Immature natural killer cell (primary cell): ENCODE measurements around the gene UQCC5. TPM values are rescaled to one million over a fixed set of nuclear protein-coding genes. Genes with fewer than 3 reads are reported as not detected.
A peak's percentile ranks its signal among the peaks of the same experiment; 100 is the strongest.

Experiments
- DNase-seq, 3 donors: peaks; one replicate each; pipeline ENCODE4 v3.0.0; 2022; ENCODE audit warnings: mixed read lengths in 1 of 3
- H3K27ac Mint-ChIP-seq, 6 donors: one replicate each; pipeline ENCODE4 v1.8.0; 2020; ENCODE audit warnings: mixed read lengths in 6 of 6, mild to moderate bottlenecking in 5 of 6, inconsistent platforms in 4 of 6, moderate library complexity in 3 of 6
- H3K27me3 Mint-ChIP-seq, 3 donors: one replicate each; pipeline ENCODE4 v1.8.0; 2020 to 2021; ENCODE audit warnings: low read depth in 3 of 3, mild to moderate bottlenecking in 3 of 3, mixed read lengths in 3 of 3, moderate library complexity in 3 of 3, inconsistent platforms in 1 of 3
- H3K36me3 Mint-ChIP-seq, 3 donors: one replicate each; pipeline ENCODE4 v1.8.0; 2020; ENCODE audit warnings: mixed read lengths in 3 of 3, inconsistent platforms in 2 of 3, mild to moderate bottlenecking in 2 of 3
- H3K4me1 Mint-ChIP-seq, 2 donors: one replicate each; pipeline ENCODE4 v1.8.0; 2020; ENCODE audit warnings: inconsistent platforms in 2 of 2, mild to moderate bottlenecking in 2 of 2, mixed read lengths in 2 of 2, moderate library complexity in 1 of 2
- H3K4me3 Mint-ChIP-seq, 5 donors: one replicate each; pipeline ENCODE4 v1.8.0; 2020; ENCODE audit warnings: mild to moderate bottlenecking in 5 of 5, mixed read lengths in 5 of 5, inconsistent platforms in 3 of 5, moderate library complexity in 3 of 5
- H3K9me3 Mint-ChIP-seq, 6 donors: one replicate each; pipeline ENCODE4 v1.8.0; 2020; ENCODE audit warnings: mild to moderate bottlenecking in 6 of 6, mixed read lengths in 6 of 6, inconsistent platforms in 4 of 6, moderate library complexity in 3 of 6
- polyA plus RNA-seq, 3 donors: library from polyadenylated mRNA; unstranded; fragments of 300-500 nt; fragmentation: Illumina TruSeq; gene quantifications; one replicate each; pipeline ENCODE4 v1.2.3, GENCODE V29; 2021

UQCC5 gene
- polyA plus RNA-seq, 3 donors from 2014 or later = 11.7 to 27.2 (median 13.9) TPM

DNA sequence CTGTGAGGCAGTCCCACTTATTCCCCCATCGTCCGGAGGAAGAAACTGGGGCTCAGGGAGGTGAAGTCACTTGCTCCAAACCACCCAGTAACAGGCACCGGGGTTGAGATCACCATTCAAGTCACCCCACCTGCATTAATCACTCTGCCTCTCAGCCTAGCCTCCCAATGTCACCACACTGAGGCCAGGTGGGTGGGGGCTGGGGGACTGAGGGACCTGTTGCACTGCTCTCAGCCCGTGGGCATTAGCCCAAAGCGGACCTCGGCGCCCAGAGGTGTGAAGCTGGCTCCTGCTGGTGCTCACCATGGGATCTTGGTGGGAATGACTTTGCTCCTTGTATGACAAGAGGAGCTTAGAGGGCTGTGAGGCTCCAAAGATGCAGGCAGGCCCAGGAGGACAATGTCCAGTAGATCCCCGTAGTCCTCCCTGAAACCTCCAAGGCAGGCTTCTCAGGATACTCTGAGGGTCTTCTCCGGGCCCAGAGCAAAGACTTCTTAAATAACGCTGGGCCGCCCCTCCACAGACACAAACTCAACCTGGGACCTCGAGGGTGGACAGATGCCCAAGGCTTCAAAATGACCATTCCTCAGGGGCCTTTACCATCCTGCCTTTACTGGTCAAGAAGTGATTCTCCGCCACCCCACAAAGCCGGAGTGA is 4.4 kb upstream of the UQCC5 start:
- H3K27me3 Mint-ChIP-seq = peaks cover 5 to 12% (median 11%) of the 10 kb centered on the region in 3 donors
- peak overlapping the region in 1 of 6 donors; percentile 46 for H3K27ac Mint-ChIP-seq
- peaks cover 18 to 19% of the 10 kb centered on the region in 2 donors for H3K4me1 Mint-ChIP-seq
- no peaks in the 10 kb centered on the region for H3K9me3 Mint-ChIP-seq
- H3K4me3 Mint-ChIP-seq = peak overlapping the region in 4 of 5 donors; percentile 54 to 70 (median 64)
- no peak for DNase-seq
- H3K36me3 Mint-ChIP-seq = no peaks in the 10 kb centered on the region

DNA sequence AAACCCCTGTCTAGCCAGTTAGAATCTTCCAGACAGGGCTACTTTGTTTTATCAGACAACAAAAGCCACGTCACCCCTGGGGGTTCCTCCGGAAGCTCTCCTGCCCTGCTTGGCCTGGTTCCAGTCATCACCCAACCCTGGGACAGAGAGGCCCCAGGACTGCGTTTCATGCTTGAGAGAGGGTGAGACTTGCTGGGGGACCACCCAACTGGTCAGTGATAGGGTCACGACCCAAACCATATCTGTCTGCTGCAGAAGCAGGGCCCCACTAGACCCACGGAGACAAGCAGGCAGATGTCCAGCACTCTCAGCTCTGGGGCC is 3.9 kb upstream of the UQCC5 start:
- H3K9me3 Mint-ChIP-seq = no peaks in the 10 kb centered on the region
- H3K27me3 Mint-ChIP-seq = peaks cover 5 to 12% (median 11%) of the 10 kb centered on the region in 3 donors
- peaks cover 23 to 24% of the 10 kb centered on the region in 2 donors for H3K4me1 Mint-ChIP-seq
- peak overlapping the region; percentile 53 to 70 (median 60) for H3K4me3 Mint-ChIP-seq
- H3K36me3 Mint-ChIP-seq = no peaks in the 10 kb centered on the region
- DNase-seq = peak; percentile 12 to 26 (median 17)
- H3K27ac Mint-ChIP-seq = peak overlapping the region in 1 of 6 donors; percentile 46

DNA sequence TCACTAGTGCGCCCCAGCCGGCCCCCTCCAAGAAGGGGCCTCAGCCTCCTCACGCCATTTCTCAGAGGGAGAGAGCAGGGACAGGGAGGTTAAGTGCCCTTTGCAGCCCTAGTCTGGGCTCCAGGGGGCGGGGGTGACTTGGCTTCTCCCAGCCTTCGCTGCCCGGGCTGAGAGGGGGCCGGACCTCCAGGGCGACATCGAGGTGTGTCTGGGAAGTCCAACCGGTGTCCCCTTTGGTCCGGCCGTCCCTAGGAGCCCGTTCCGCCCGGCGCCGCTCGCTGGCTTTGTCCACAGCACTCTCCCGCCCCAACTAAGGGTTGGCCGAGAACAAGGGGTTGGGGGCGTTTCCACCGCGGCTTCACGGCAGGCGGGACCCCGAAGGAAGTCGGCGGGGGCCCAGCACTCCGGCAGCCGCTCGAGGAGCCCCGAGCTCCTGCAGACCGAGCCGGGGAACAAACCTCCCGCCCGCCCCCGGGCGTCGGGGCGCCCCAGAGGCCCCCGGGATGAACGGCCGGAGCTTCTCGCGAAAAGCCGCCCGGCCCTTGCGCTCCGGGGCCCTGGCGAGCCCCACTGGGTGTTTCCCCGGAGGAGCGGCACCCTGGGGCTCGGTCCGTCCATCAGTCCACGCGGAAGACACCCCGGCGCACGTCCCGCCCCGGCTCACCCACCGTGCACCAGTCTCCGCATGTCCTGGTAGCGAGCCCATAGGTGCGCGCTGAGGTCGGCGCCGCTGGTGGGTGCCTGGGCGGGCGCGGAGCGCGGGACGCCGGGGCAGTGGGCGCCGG is 3.4 kb upstream of the UQCC5 start:
- Mint-ChIP-seq H3K4me3 (peak overlapping the region; percentile 54 to 70 (median 65)), H3K4me1 (peaks cover 28 to 29% of the 10 kb centered on the region in 2 donors), H3K9me3 (no peaks in the 10 kb centered on the region), H3K27me3 (peaks cover 6 to 14% (median 12%) of the 10 kb centered on the region in 3 donors), H3K27ac (peak overlapping the region in 1 of 6 donors; percentile 46), H3K36me3 (no peaks in the 10 kb centered on the region)
- peak; percentile 26 to 41 (median 30) for DNase-seq

DNA sequence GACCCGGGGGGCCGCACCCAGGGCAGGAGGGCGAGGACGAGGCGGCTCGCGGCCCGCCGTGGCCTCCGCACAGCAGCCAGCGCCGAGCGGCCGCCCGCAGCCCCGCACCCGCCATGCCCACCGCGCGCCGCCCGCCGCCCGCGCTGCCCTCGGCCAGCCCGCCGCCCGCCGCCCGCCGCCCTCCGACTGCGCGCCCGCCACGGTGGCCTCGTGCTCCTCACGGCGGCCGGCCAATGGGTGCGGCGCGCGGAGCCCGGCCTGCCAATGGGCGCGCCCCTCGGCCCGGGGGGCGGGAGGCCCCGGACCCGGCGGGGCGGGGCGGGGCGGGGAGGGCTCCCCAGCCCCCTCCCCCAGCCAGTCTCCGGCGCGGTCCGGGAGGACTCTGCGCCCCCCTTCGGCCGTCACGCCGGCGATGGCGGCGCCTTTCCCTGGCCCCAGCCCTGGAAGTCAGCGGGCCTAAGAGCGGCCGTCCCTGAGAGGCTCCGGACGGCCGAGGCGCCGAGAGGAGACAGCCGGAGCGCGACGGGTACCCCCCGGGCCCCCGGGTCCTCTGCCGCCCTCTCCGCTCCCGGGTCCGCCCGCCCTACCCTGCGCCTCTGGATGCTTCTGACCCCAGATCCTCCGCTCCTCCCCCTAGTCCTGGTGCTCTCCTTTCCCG is 2.7 kb upstream of the UQCC5 start, which contains the start of gene NT5DC2:
NT5DC2 (minus strand) TSS at position 235 of the 658 bp plus-strand sequence; CDS start at position 115, 120 bp downstream.
- Mint-ChIP-seq H3K27me3 (peaks cover 6 to 15% (median 12%) of the 10 kb centered on the region in 3 donors), H3K9me3 (no peaks in the 10 kb centered on the region), H3K4me1 (peaks cover 35 to 37% of the 10 kb centered on the region in 2 donors), H3K4me3 (peak within 1 kb of the TSS; percentile 62 to 98 (median 71)), H3K27ac (peak within 1 kb of the TSS in 3 of 6 donors; percentile 46 to 61 (median 55)), H3K36me3 (no peaks in the 10 kb centered on the region)
- peak; percentile 62 to 64 (median 63) for DNase-seq

DNA sequence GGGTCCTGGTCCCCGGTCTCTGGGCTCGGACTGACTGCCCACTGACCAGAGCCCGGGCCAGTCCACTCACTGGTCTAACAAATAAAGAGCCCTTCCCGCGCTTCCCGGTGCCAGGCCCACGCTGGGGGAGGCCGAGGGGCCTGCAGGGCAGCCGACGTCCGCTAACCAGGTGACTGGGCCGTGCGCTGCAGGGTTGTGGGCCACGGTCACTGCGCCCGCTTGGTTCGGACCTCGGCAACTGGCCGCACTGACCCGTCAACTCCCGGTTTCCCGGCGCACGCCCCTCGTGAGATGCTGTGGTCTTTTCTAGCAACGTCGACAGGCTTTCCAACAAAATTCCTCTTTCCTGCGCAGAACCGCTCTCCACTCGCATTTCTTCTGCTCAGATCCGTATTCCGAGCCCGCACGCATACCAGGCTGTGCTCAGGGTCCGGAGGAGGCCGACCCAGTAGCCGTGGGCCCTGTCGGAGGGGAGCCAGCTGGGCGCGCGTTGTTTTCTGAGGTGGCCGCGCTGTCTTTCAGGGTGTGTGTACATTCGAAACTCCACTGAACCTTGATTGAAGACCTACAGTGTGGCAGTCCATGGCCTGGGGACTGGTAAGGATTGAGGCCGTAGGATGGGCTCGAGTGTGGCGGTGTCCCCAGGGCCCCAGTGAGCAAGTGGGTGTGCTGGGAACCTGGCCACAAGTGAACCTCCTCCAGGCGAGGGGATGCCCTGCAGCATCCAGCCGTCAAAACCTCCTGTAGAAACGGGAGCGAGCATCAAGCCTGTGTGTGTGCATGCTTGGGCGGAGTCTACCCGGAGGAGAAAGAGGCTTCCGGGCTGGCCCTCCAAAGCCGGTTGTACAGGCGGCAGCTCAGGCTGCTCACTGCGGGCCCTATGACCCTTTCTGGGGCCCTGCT is 1.9 kb upstream of the UQCC5 start:
- H3K4me3 Mint-ChIP-seq = peak overlapping the region; percentile 64 to 98 (median 72)
- peaks cover 41 to 44% of the 10 kb centered on the region in 2 donors for H3K4me1 Mint-ChIP-seq
- peaks cover 0 to 6% (median 0%) of the 10 kb centered on the region in 3 donors for H3K36me3 Mint-ChIP-seq
- no peaks in the 10 kb centered on the region for H3K9me3 Mint-ChIP-seq
- H3K27ac Mint-ChIP-seq = peak overlapping the region in 4 of 6 donors; percentile 55 to 70 (median 59)
- H3K27me3 Mint-ChIP-seq = peaks cover 6 to 17% (median 12%) of the 10 kb centered on the region in 3 donors
- DNase-seq = no peak

DNA sequence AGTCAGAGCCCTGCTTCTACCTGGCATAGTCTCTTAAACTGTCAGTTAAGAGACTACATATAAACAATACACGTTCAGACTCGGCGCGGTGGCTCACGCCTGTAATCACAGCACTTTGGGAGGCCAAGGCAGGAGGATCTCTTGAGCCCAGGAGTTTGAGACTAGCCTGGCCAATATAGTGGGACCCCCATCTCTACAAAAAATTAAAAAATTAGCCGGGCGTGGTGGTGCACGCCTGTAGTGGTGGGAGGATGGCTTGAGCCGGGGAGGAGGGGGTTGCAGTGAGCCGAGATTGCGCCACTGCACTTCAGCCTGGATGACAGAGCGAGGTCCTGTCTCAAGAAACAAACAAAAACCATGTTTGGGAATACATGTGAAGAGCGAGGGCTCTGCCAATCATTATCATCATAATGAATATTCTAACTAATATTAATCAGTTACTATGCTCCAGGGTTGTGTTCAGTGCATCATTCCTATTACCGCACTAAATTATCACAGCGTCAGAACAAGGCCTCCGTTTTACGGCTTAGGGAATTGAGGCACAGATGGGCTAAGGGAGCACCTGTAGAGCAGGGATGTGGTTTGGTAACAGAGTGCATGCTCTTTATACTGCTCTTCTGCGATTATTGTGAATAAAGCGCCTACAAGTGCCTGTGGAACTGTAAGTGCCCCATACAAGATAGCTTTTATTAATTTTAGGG is 844 bp upstream of the UQCC5 start:
- no peaks in the 10 kb centered on the region for H3K9me3 Mint-ChIP-seq
- peak overlapping the region; percentile 97 to 100 (median 100) for H3K4me3 Mint-ChIP-seq
- H3K4me1 Mint-ChIP-seq = peaks cover 43 to 47% of the 10 kb centered on the region in 2 donors
- DNase-seq = no peak
- peak overlapping the region in 3 of 6 donors; percentile 99 to 100 (median 99) for H3K27ac Mint-ChIP-seq
- peaks cover 0 to 6% (median 0%) of the 10 kb centered on the region in 3 donors for H3K36me3 Mint-ChIP-seq
- H3K27me3 Mint-ChIP-seq = peaks cover 6 to 17% (median 12%) of the 10 kb centered on the region in 3 donors

DNA sequence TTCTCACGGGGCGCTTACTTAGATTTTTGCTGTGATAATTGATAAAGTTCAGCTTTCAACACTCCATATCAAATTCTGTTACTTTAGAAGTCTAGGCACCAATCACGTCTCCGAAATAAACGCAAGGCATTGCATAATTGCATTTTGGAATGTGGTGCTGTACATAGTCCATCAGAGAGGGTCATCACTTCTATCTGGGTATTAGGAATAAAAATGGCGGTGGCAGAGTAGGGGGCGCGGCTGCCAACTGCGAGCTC is 365 bp upstream of the UQCC5 start:
- no peak for DNase-seq
- no peaks in the 10 kb centered on the region for H3K9me3 Mint-ChIP-seq
- peaks cover 6 to 17% (median 12%) of the 10 kb centered on the region in 3 donors for H3K27me3 Mint-ChIP-seq
- peaks cover 0 to 6% (median 0%) of the 10 kb centered on the region in 3 donors for H3K36me3 Mint-ChIP-seq
- peak overlapping the region; percentile 48 to 100 (median 98) for H3K27ac Mint-ChIP-seq
- H3K4me3 Mint-ChIP-seq = peak overlapping the region; percentile 97 to 100 (median 100)
- H3K4me1 Mint-ChIP-seq = peaks cover 43 to 51% of the 10 kb centered on the region in 2 donors

DNA sequence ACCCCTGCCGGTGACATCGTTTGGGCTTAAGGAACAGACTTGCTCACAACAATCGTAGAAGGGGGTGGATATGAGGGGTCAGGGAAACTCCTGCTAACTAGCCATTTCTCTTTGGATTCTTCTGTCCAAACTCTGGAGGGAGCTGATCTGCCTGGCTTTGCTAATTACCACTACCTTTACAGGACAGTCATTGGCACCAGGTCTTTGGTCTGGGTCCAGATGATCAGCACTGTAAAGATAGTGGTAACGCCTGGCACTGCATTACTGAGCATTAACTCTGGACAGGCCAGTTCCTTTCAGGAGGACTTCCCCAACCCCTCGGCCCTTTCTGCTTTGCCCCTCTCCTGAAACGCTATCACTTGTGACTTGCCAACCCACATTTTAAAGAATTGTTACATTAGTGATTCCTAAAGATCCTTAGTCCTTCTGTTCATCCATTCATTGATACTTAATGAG is 788 bp downstream of the UQCC5 start:
- no peak for DNase-seq
- H3K27me3 Mint-ChIP-seq = peaks cover 6 to 17% (median 12%) of the 10 kb centered on the region in 3 donors
- peaks cover 0 to 6% (median 0%) of the 10 kb centered on the region in 3 donors for H3K36me3 Mint-ChIP-seq
- H3K4me1 Mint-ChIP-seq = peaks cover 44 to 57% of the 10 kb centered on the region in 2 donors
- H3K4me3 Mint-ChIP-seq = peak overlapping the region; percentile 97 to 100 (median 100)
- H3K27ac Mint-ChIP-seq = peak overlapping the region; percentile 96 to 100 (median 99)
- H3K9me3 Mint-ChIP-seq = no peaks in the 10 kb centered on the region

DNA sequence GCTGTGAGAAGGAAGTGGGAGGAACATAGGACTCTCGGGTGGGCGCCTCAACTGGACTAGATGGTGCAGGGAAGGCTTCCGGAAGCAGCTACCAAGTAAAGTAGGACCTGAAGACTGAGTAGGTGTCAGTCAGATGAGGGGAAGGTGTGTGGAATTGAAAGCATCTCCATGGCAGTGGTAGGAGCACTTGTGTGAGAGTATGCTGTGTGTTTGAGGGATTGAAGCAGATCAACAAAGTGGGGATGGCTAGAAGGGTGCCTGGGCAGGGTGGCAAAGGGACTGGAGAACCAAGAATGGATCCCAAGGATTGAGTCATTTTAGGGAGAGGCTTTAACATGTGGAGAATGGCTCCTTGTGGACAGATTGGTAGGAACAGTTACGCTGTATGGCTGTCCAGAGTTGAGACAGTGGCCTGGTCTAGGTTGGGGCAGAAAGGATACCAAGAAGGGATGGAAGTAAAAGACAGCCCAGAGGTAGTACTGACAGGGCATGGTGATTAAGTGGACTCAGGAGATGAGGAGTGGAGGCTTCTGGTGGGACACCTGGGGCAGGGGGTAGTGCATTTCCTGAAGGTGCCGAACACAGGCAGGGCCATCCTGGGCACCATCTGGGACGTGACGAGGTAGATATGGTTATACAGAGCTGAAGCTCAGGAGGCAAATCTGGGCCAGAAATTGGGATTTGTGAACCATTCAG is 1.5 kb downstream of the UQCC5 start:
- peak overlapping the region; percentile 96 to 100 (median 99) for H3K27ac Mint-ChIP-seq
- H3K4me3 Mint-ChIP-seq = peak overlapping the region; percentile 97 to 100 (median 100)
- peaks cover 6 to 17% (median 12%) of the 10 kb centered on the region in 3 donors for H3K27me3 Mint-ChIP-seq
- DNase-seq = no peak
- H3K36me3 Mint-ChIP-seq = peaks cover 0 to 6% (median 0%) of the 10 kb centered on the region in 3 donors
- H3K9me3 Mint-ChIP-seq = no peaks in the 10 kb centered on the region
- peaks cover 42 to 57% of the 10 kb centered on the region in 2 donors for H3K4me1 Mint-ChIP-seq

DNA sequence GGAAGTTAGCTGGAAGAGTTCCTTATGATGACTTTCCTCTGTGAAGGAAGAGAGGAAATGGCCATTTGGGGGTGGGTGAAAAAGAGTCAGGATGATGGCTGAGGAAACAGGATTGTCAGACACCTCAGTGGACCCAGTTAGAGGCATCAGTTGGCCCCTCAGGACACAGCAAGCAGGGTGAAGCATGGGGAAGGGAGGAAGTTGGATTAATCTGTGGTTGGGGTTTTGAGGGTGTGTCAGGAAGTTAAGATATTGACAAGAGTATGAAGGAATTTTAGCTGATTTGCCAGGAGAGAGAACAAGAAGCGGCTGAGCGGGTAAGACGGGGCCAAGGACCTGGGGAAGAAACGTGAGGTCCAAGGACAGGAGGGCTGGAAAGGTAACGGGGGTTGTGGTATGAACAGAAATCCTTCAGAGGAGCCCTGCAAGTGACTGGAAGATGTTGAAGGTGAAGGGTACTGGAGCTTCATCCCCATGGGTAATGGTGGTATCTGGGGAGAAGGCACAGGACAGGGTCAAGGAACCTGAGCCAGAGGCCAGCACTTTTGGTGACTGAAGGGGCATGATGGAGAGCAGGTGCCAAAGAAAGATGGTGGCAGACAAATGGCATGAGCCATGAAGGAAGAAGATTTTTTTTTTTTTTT is 2.7 kb downstream of the UQCC5 start:
- Mint-ChIP-seq H3K36me3 (peaks cover 0 to 6% (median 0%) of the 10 kb centered on the region in 3 donors), H3K4me1 (peaks cover 42 to 57% of the 10 kb centered on the region in 2 donors), H3K27me3 (peaks cover 6 to 17% (median 12%) of the 10 kb centered on the region in 3 donors), H3K27ac (peak overlapping the region; percentile 15 to 84 (median 31)), H3K9me3 (no peaks in the 10 kb centered on the region), H3K4me3 (peak overlapping the region in 3 of 5 donors; percentile 5 to 33 (median 27))
- DNase-seq = no peak

DNA sequence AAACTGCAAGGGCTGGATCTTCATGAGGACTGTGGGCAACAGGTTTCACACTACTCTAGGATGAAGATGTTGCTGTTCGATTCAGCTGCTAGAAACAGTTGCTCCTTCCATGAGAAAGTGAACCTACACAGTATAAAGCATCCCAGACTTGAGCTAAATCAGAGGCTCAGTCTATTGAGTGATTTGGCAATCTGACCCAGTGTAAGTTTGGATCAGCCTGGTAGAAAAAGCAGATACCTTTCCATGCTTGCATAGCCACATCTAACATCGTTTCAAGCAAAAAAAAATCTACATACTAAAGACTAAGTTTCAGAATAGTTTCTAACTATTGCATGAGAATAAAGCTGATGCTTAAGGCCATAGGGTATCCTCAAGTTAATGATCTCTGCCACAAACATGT is 4.6 kb downstream of the UQCC5 start:
- no peak for DNase-seq
- H3K4me3 Mint-ChIP-seq = no peak overlapping the region
- peaks cover 0 to 6% (median 0%) of the 10 kb centered on the region in 3 donors for H3K36me3 Mint-ChIP-seq
- H3K27me3 Mint-ChIP-seq = peaks cover 6 to 13% (median 9%) of the 10 kb centered on the region in 3 donors
- peak overlapping the region in 1 of 6 donors; percentile 39 for H3K27ac Mint-ChIP-seq
- no peaks in the 10 kb centered on the region for H3K9me3 Mint-ChIP-seq
- peaks cover 35 to 47% of the 10 kb centered on the region in 2 donors for H3K4me1 Mint-ChIP-seq
